VCaP (cell line): ENCODE data around the gene ADCYAP1R1.

Source experiments
- H3K27ac ChIP-seq: fragments of 450-650 bp; 2 replicates; pipeline ENCODE4 v1.5.1; 2017
- CTCF ChIP-seq: fragments of 450-650 bp; conservative IDR thresholded peaks from 2 replicates; pipeline ENCODE4 v1.5.1; 2017; ENCODE audit warnings: mild to moderate bottlenecking, moderate library complexity

Gene ADCYAP1R1

GRCh38 chr7:31023877-31024276 is 28.2 kb upstream of the ADCYAP1R1 start:
- no peak for TF ChIP-seq CTCF
- no peak overlapping the region for H3K27ac ChIP-seq

- no peak overlapping the region for H3K27ac ChIP-seq
- TF ChIP-seq CTCF: no peak
Observed at GRCh38 chr7:31027161-31027965, 24.7 kb upstream of the ADCYAP1R1 start.

GRCh38 chr7:31028006-31028405 is 24.1 kb upstream of the ADCYAP1R1 start:
- TF ChIP-seq CTCF: no peak
- no peak overlapping the region for H3K27ac ChIP-seq

- H3K27ac ChIP-seq: no peak overlapping the region
- no peak for TF ChIP-seq CTCF
Observed at GRCh38 chr7:31028417-31028992, 23.6 kb upstream of the ADCYAP1R1 start.

- no peak for TF ChIP-seq CTCF
- H3K27ac ChIP-seq: no peak overlapping the region
Observed at GRCh38 chr7:31029251-31030042, 22.7 kb upstream of the ADCYAP1R1 start.

- no peak overlapping the region for H3K27ac ChIP-seq
- no peak for TF ChIP-seq CTCF
Observed at GRCh38 chr7:31033674-31034300, 18.3 kb upstream of the ADCYAP1R1 start.

- H3K27ac ChIP-seq: no peak overlapping the region
- TF ChIP-seq CTCF: no peak
Observed at GRCh38 chr7:31036924-31037323, 15.2 kb upstream of the ADCYAP1R1 start.
